Osteocyte (in vitro differentiated cells): ENCODE results near the gene DLG2. TPM values are rescaled to one million over a fixed set of nuclear protein-coding genes. Genes with fewer than 3 reads are reported as not detected.

Source experiments
- DNase-seq: peaks from one replicate; pipeline ENCODE4 v3.0.0; 2021; ENCODE audit warnings: mixed read lengths; ENCODE audit not compliant: unreplicated experiment; ENCODE audit errors: extremely low spot score
- H3K27ac Mint-ChIP-seq: one replicate; pipeline ENCODE4 v1.8.0; 2021; ENCODE audit warnings: mild to moderate bottlenecking, mixed read lengths; ENCODE audit not compliant: unreplicated experiment
- H3K27me3 Mint-ChIP-seq: one replicate; pipeline ENCODE4 v1.8.0; 2021; ENCODE audit warnings: mixed read lengths; ENCODE audit not compliant: unreplicated experiment
- H3K36me3 Mint-ChIP-seq: one replicate; pipeline ENCODE4 v1.8.0; 2021; ENCODE audit warnings: mixed read lengths; ENCODE audit not compliant: unreplicated experiment
- H3K4me1 Mint-ChIP-seq: one replicate; pipeline ENCODE4 v1.8.0; 2021; ENCODE audit warnings: mixed read lengths; ENCODE audit not compliant: unreplicated experiment
- H3K4me3 Mint-ChIP-seq: one replicate; pipeline ENCODE4 v1.8.0; 2021; ENCODE audit warnings: mild to moderate bottlenecking, moderate library complexity, mixed read lengths; ENCODE audit not compliant: unreplicated experiment
- H3K9me3 Mint-ChIP-seq: one replicate; pipeline ENCODE4 v1.8.0; 2021; ENCODE audit warnings: mixed read lengths; ENCODE audit not compliant: unreplicated experiment
- total RNA-seq: library from RNA; stranded (reverse); gene quantifications from 2 replicates; pipeline ENCODE4 v1.2.1, GENCODE V29; 2021
- TF ChIP-seq, protein P1 (sequence below): fragments of 200-600 bp; sonication (generic); IDR thresholded peaks from 2 replicates; pipeline ENCODE4 v1.5.0; 2021; ENCODE audit warnings: antibody characterized with exemption, mild to moderate bottlenecking, moderate library complexity

The DLG2 gene
- total RNA-seq, 1 donor from 2014 or later: 2.1 TPM

DNA sequence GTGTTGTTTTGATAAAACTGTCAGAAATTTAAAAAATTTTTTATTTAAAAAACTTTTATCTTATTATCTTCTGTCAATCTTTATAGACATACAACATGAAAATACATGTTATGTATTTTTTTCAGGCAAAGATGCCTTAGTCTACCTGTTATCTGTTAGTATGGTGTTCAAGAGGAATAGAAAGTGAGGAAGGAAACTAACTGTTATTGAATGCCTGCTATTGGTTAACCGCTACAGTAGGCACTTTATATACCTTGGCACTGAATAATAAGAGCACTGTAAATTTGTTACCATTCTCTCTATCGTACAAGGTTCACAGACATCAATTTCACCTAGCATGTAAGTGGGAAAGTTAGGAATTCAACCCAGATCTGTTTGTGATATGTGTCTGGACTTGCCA is 2068.9 kb downstream of the DLG2 start:
- no peaks in the 10 kb centered on the region for H3K27me3 Mint-ChIP-seq
- no peak overlapping the region for H3K4me3 Mint-ChIP-seq
- no peaks in the 10 kb centered on the region for H3K4me1 Mint-ChIP-seq
- H3K27ac Mint-ChIP-seq: no peak overlapping the region
- TF ChIP-seq, protein P1, sequence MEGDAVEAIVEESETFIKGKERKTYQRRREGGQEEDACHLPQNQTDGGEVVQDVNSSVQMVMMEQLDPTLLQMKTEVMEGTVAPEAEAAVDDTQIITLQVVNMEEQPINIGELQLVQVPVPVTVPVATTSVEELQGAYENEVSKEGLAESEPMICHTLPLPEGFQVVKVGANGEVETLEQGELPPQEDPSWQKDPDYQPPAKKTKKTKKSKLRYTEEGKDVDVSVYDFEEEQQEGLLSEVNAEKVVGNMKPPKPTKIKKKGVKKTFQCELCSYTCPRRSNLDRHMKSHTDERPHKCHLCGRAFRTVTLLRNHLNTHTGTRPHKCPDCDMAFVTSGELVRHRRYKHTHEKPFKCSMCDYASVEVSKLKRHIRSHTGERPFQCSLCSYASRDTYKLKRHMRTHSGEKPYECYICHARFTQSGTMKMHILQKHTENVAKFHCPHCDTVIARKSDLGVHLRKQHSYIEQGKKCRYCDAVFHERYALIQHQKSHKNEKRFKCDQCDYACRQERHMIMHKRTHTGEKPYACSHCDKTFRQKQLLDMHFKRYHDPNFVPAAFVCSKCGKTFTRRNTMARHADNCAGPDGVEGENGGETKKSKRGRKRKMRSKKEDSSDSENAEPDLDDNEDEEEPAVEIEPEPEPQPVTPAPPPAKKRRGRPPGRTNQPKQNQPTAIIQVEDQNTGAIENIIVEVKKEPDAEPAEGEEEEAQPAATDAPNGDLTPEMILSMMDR: no peak
- H3K36me3 Mint-ChIP-seq: no peaks in the 10 kb centered on the region
- no peak for DNase-seq
- H3K9me3 Mint-ChIP-seq: no peaks in the 10 kb centered on the region

DNA sequence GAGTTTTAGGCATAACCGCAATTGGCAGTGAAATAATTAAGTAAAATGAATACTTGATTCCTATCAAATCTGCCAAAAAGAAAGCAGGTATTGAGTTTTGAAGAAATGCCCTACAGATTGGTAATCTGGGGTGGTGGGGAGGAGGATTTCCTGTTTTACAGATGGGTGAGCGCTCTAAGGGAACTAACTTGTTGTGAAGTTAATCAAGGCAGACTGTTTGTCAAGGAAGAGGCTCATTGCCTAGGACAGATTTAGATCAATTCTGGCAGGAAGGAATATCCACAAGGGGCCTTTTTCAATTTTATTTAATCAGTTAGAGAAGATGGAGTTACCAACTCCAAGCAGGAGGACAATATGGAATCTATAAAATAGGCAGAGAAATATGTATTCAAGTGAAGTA is 2069.5 kb downstream of the DLG2 start:
- DNase-seq: no peak
- TF ChIP-seq, protein P1: no peak
- H3K4me3 Mint-ChIP-seq: no peak overlapping the region
- H3K9me3 Mint-ChIP-seq: no peaks in the 10 kb centered on the region
- no peaks in the 10 kb centered on the region for H3K36me3 Mint-ChIP-seq
- no peaks in the 10 kb centered on the region for H3K27me3 Mint-ChIP-seq
- H3K27ac Mint-ChIP-seq: no peak overlapping the region
- H3K4me1 Mint-ChIP-seq: no peaks in the 10 kb centered on the region

DNA sequence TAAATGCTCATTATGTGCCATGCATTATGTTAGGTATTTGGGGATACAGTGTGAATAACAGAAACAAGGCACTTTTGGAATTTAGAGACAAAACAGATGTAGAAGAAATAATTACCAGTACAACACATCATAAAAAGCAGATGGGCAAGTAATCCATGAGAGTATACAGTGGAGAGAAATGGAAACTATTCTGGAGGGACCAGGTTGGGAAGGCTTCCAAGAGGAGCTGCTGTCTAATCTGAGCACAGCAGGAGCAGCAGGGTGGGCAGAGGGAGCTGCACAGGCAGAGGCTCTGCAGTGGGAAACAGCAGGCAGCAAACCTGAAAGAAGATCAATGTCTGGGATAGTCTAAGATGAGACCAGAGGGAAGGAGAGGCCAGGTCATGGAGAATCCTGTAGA is 2072.3 kb downstream of the DLG2 start:
- Mint-ChIP-seq H3K27me3 (no peaks in the 10 kb centered on the region), H3K36me3 (no peaks in the 10 kb centered on the region), H3K27ac (no peak overlapping the region), H3K4me1 (no peaks in the 10 kb centered on the region), H3K4me3 (no peak overlapping the region), H3K9me3 (no peaks in the 10 kb centered on the region)
- DNase-seq: no peak
- TF ChIP-seq, protein P1: no peak

DNA sequence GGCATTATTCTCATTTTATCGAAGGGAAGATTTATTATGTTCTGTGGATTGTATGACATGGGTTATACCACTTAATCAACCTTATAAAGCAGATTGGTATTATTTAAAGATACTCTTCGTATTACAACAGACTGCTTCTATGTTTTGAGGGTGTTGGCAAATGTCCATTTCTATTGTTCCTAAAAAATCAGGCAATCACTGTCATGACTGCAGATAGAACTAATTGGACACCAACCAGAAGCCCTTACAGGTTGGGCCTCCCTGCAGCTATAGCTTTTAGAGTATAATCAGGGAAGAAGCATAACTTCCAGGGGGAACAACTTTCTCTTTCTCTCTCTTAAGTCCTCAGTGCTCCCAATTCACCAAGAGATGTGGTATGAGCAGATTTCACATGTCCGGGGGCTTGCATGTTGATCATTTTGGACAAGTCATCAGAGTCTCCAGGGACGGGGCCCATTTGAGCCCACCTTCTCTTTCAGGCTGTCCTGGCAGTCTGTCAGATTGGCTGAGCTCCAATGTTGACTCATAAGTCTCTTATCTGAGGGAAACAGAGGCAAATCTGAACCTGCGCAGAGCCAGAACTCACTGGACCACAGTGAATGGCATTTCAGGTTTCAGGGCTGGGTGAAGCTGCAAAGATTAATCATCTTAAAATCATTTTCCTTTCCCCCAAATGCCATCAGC is 2077.0 kb downstream of the DLG2 start:
- no peaks in the 10 kb centered on the region for H3K27me3 Mint-ChIP-seq
- H3K27ac Mint-ChIP-seq: no peak overlapping the region
- TF ChIP-seq, protein P1: no peak
- DNase-seq: no peak
- H3K9me3 Mint-ChIP-seq: no peaks in the 10 kb centered on the region
- no peaks in the 10 kb centered on the region for H3K4me1 Mint-ChIP-seq
- no peaks in the 10 kb centered on the region for H3K36me3 Mint-ChIP-seq
- no peak overlapping the region for H3K4me3 Mint-ChIP-seq

DNA sequence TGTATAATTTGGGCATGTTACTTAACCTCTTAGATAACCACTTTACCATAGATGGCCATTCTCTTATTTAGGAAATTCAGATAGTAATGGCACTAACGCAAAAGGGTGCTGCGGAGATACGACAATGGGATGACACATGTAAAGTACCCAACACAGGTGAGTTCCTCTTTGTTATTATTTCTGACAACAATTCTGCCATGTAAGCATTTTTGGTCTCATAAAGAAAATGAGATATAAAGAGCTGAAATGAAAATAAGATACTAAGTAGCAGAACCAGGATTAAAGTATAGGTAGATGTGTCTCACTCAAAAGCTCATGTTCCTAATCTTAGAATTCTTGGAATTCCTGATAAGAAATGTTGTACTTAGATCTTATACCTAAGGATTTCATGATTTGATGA is 2080.8 kb downstream of the DLG2 start:
- no peak for DNase-seq
- TF ChIP-seq, protein P1: no peak
- Mint-ChIP-seq H3K4me3 (no peak overlapping the region), H3K27ac (no peak overlapping the region), H3K4me1 (no peaks in the 10 kb centered on the region), H3K36me3 (no peaks in the 10 kb centered on the region), H3K9me3 (no peaks in the 10 kb centered on the region), H3K27me3 (peaks cover 2% of the 10 kb centered on the region)
